ENCODE data around the gene GFI1. TPM values are rescaled to one million over a fixed set of nuclear protein-coding genes. Genes with fewer than 3 reads are reported as not detected.

Gene GFI1
- polyA plus RNA-seq, 1 of the 3 experiments (the other 2 are of a cell fraction), result 0.18 TPM

- Histone ChIP-seq H3K9ac (no peak overlapping the region), H3K4me3 (ENCODE audit: low read depth in 2 of 2, low read length in 1 of 2) (no peak overlapping the region), H4K20me1 (ENCODE audit: insufficient read depth) (no peaks in the 10 kb centered on the region), H3K9me2 (no peaks in the 10 kb centered on the region), H3K4me1 (ENCODE audit: control insufficient read depth in 1 of 2, insufficient read depth in 2 of 2, low read depth in 1 of 2, low read length in 1 of 2) (0 out of 4 replicates have a peak, but pooled peaks cover 0 to 5% of the 10 kb centered on the region in 2 experiments), H3K27me3 (ENCODE audit: insufficient read depth) (no peaks in the 10 kb centered on the region), H3K4me2 (no peak overlapping the region), H3K79me2 (ENCODE audit: insufficient read depth) (no peaks in the 10 kb centered on the region), H2AFZ (ENCODE audit: low read depth) (no peak overlapping the region), H3F3A (replicated peaks; ENCODE audit: insufficient read depth) (no peaks in the 10 kb centered on the region), H3K9me3 (no peaks in the 10 kb centered on the region), H3K27ac (ENCODE audit: low read depth in 2 of 2, low read length in 1 of 2) (no peak overlapping the region), H3K36me3 (replicated peaks in 1 of 2; ENCODE audit: control insufficient read depth in 1 of 2, insufficient read depth in 2 of 2, low read length in 1 of 2) (peaks cover 0 to 4% of the 10 kb centered on the region in 2 experiments)
- POLR2A ChIA-PET, result no interaction called here
- DNase-seq, result no peak
- TF ChIP-seq CHD2 (IDR thresholded peaks at IDR 0.05; ENCODE audit: low read length, partially characterized antibody), result no peak
- no peak for TF ChIP-seq PBX3 (IDR thresholded peaks at IDR 0.05)
- TF ChIP-seq TAF1 (IDR thresholded peaks at IDR 0.05; ENCODE audit: borderline replicate concordance, low read depth, low read length), result no peak
- no peak for TF ChIP-seq TCF12 (IDR thresholded peaks at IDR 0.05)
- 80% methylated on average over 8 of the region's 8 CpGs for WGBS (ENCODE audit: low lambda C conversion rate)
- CTCF ChIA-PET, result no interaction called here
Measured at GRCh38 chr1:92504291-92505014, 17.7 kb upstream of the GFI1 start.

- Histone ChIP-seq H3K36me3 (replicated peaks in 1 of 2; ENCODE audit: control insufficient read depth in 1 of 2, insufficient read depth in 2 of 2, low read length in 1 of 2) (peaks cover 0 to 4% of the 10 kb centered on the region in 2 experiments), H3K9ac (no peak overlapping the region), H3K4me2 (no peak overlapping the region), H2AFZ (ENCODE audit: low read depth) (no peak overlapping the region), H3K4me3 (ENCODE audit: low read depth in 2 of 2, low read length in 1 of 2) (no peak overlapping the region), H3K79me2 (ENCODE audit: insufficient read depth) (no peaks in the 10 kb centered on the region), H3F3A (replicated peaks; ENCODE audit: insufficient read depth) (no peaks in the 10 kb centered on the region), H3K4me1 (ENCODE audit: control insufficient read depth in 1 of 2, insufficient read depth in 2 of 2, low read depth in 1 of 2, low read length in 1 of 2) (0 out of 4 replicates have a peak, but pooled peaks cover 0 to 5% of the 10 kb centered on the region in 2 experiments), H4K20me1 (ENCODE audit: insufficient read depth) (no peaks in the 10 kb centered on the region), H3K9me3 (no peaks in the 10 kb centered on the region), H3K27me3 (ENCODE audit: insufficient read depth) (no peaks in the 10 kb centered on the region), H3K27ac (ENCODE audit: low read depth in 2 of 2, low read length in 1 of 2) (no peak overlapping the region), H3K9me2 (no peaks in the 10 kb centered on the region)
- no peak for TF ChIP-seq TEAD4 (IDR thresholded peaks at IDR 0.05; ENCODE audit: borderline replicate concordance, insufficient read depth)
- no peak for TF ChIP-seq TCF12 (IDR thresholded peaks at IDR 0.05)
- TF ChIP-seq MEF2A (IDR thresholded peaks at IDR 0.05; ENCODE audit: borderline replicate concordance, low read depth), result no peak
- no peak for TF ChIP-seq JUND (IDR thresholded peaks at IDR 0.05)
- TF ChIP-seq USF1 (IDR thresholded peaks at IDR 0.05; ENCODE audit: borderline replicate concordance, low read depth), result no peak
- TF ChIP-seq RXRA (IDR thresholded peaks at IDR 0.05; ENCODE audit: borderline replicate concordance, low read depth), result no peak
- no peak for TF ChIP-seq TAF1 (IDR thresholded peaks at IDR 0.05; ENCODE audit: borderline replicate concordance, low read depth, low read length)
- TF ChIP-seq RAD21 (IDR thresholded peaks at IDR 0.05; ENCODE audit: low read length), result no peak
- no peak for TF ChIP-seq REST (IDR thresholded peaks at IDR 0.05; ENCODE audit: low read depth, low read length)
- no peak for TF ChIP-seq NRF1 (IDR thresholded peaks at IDR 0.05; ENCODE audit: low read depth, low read length)
- no peak for TF ChIP-seq FOXM1 (IDR thresholded peaks at IDR 0.05; ENCODE audit: low read depth)
- TF ChIP-seq RCOR1 (IDR thresholded peaks at IDR 0.05; ENCODE audit: low read length), result no peak
- TF ChIP-seq MXI1 (IDR thresholded peaks at IDR 0.05; ENCODE audit: low read depth, low read length), result no peak
- TF ChIP-seq NFIC (IDR thresholded peaks at IDR 0.05; ENCODE audit: borderline replicate concordance), result no peak
- TF ChIP-seq FOSL2 (IDR thresholded peaks at IDR 0.05; ENCODE audit: borderline replicate concordance, low read depth), result no peak
- no peak for TF ChIP-seq CHD2 (IDR thresholded peaks at IDR 0.05; ENCODE audit: low read length, partially characterized antibody)
- no peak for DNase-seq
- ChIA-PET CTCF (no interaction called here), POLR2A (no interaction called here)
- 81% methylated on average over 6 of the region's 6 CpGs for WGBS (ENCODE audit: low lambda C conversion rate)
Measured at GRCh38 chr1:92503926-92504285, 17.2 kb upstream of the GFI1 start.
